ENCODE data around the gene TUBGCP3.

DNA sequence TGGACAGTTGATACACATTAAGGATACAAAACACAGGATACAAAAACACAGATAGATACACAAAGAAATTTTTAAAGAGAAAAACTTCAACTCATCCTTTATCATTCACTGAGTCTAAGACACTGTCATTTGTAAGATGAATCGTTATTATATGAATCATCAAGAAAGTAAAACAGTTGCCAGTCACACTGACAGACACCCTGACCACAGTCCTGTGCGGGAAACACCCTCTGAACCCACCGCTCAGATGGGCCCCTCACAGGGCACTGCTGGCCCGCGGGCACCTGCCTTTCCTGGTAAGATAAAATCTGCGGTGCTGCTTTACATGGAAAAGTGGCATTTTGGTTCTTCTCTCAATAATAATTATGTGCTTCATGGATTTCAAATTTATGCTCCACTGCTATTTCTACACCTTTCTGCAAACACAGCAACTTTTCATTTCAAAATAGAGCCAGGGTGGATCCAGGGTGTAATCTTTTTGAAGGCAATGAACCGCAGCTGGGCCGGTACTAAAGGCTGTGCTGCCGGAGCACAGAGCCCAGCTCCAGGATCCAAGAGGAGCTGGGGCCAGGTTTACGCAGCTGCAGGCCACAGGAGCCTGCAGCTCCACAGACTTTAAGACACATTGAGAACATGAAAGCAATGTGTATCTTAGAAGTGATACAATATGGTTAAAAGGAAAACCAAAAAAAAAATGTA, 76.8 kb downstream of the TUBGCP3 start:
- TF ChIP-seq, protein P1, sequence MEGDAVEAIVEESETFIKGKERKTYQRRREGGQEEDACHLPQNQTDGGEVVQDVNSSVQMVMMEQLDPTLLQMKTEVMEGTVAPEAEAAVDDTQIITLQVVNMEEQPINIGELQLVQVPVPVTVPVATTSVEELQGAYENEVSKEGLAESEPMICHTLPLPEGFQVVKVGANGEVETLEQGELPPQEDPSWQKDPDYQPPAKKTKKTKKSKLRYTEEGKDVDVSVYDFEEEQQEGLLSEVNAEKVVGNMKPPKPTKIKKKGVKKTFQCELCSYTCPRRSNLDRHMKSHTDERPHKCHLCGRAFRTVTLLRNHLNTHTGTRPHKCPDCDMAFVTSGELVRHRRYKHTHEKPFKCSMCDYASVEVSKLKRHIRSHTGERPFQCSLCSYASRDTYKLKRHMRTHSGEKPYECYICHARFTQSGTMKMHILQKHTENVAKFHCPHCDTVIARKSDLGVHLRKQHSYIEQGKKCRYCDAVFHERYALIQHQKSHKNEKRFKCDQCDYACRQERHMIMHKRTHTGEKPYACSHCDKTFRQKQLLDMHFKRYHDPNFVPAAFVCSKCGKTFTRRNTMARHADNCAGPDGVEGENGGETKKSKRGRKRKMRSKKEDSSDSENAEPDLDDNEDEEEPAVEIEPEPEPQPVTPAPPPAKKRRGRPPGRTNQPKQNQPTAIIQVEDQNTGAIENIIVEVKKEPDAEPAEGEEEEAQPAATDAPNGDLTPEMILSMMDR (conservative IDR thresholded peaks at IDR 0.05; ENCODE audit: low read depth in 2 of 2) = no peak
- TF ChIP-seq, protein P2, sequence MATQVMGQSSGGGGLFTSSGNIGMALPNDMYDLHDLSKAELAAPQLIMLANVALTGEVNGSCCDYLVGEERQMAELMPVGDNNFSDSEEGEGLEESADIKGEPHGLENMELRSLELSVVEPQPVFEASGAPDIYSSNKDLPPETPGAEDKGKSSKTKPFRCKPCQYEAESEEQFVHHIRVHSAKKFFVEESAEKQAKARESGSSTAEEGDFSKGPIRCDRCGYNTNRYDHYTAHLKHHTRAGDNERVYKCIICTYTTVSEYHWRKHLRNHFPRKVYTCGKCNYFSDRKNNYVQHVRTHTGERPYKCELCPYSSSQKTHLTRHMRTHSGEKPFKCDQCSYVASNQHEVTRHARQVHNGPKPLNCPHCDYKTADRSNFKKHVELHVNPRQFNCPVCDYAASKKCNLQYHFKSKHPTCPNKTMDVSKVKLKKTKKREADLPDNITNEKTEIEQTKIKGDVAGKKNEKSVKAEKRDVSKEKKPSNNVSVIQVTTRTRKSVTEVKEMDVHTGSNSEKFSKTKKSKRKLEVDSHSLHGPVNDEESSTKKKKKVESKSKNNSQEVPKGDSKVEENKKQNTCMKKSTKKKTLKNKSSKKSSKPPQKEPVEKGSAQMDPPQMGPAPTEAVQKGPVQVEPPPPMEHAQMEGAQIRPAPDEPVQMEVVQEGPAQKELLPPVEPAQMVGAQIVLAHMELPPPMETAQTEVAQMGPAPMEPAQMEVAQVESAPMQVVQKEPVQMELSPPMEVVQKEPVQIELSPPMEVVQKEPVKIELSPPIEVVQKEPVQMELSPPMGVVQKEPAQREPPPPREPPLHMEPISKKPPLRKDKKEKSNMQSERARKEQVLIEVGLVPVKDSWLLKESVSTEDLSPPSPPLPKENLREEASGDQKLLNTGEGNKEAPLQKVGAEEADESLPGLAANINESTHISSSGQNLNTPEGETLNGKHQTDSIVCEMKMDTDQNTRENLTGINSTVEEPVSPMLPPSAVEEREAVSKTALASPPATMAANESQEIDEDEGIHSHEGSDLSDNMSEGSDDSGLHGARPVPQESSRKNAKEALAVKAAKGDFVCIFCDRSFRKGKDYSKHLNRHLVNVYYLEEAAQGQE (IDR thresholded peaks at IDR 0.05; ENCODE audit: unreplicated experiment) = no peak
- TF ChIP-seq POLR2AphosphoS5 (IDR thresholded peaks at IDR 0.05; ENCODE audit: low read depth) (no peak), EZH2 (IDR thresholded peaks at IDR 0.05; ENCODE audit: low read depth, unreplicated experiment) (no peak), EZH2phosphoT487 (IDR thresholded peaks at IDR 0.05; ENCODE audit: unreplicated experiment) (no peak), STAT1 (IDR thresholded peaks at IDR 0.05; ENCODE audit: unreplicated experiment) (no peak)
